Endodermal cell (in vitro differentiated cells): ENCODE results near the gene SHFL. TPM values are rescaled to one million over a fixed set of nuclear protein-coding genes. Genes with fewer than 3 reads are reported as not detected.
A peak's percentile ranks its signal among the peaks of the same experiment; 100 is the strongest.

Experiments
- DNase-seq: peaks from one replicate; pipeline ENCODE4 v3.0.0-alpha.2; 2017
- H3K27ac ChIP-seq: 2 replicates; pipeline ENCODE4 v1.5.1; 2013; ENCODE audit warnings: mild to moderate bottlenecking, low read depth, low read length, moderate library complexity
- H3K27me3 ChIP-seq: 2 replicates; pipeline ENCODE4 v1.6.1; 2013; ENCODE audit warnings: mild to moderate bottlenecking, low read length, moderate library complexity; ENCODE audit not compliant: insufficient read depth, control insufficient read depth, poor library complexity, severe bottlenecking
- H3K36me3 ChIP-seq: 2 replicates; pipeline ENCODE4 v1.7.0; 2013; ENCODE audit warnings: mild to moderate bottlenecking, low read length, moderate library complexity; ENCODE audit not compliant: control insufficient read depth, insufficient read depth
- H3K4me1 ChIP-seq: one replicate; pipeline ENCODE4 v1.7.0; 2013; ENCODE audit warnings: low read length; ENCODE audit not compliant: control insufficient read depth, insufficient read depth
- H3K4me3 ChIP-seq: 2 replicates; pipeline ENCODE4 v1.5.1; 2013; ENCODE audit warnings: mild to moderate bottlenecking, low read length, moderate library complexity
- H3K9ac ChIP-seq: 2 replicates; pipeline ENCODE4 v1.6.1; 2013; ENCODE audit warnings: mild to moderate bottlenecking, low read length, moderate library complexity; ENCODE audit not compliant: poor library complexity, severe bottlenecking; ENCODE audit errors: extremely low read depth
- H3K9me3 ChIP-seq: 2 replicates; pipeline ENCODE4 v1.6.1; 2013; ENCODE audit warnings: mild to moderate bottlenecking, low read length, moderate library complexity; ENCODE audit not compliant: control insufficient read depth
- H3K27ac Mint-ChIP-seq: 2 replicates; pipeline ENCODE4 v1.8.0; 2020; ENCODE audit warnings: mixed read lengths
- H3K27me3 Mint-ChIP-seq: 2 replicates; pipeline ENCODE4 v1.8.0; 2021; ENCODE audit warnings: mild to moderate bottlenecking, mixed read lengths; ENCODE audit not compliant: insufficient read depth
- H3K36me3 Mint-ChIP-seq: 2 replicates; pipeline ENCODE4 v1.8.0; 2020; ENCODE audit warnings: low read depth, mixed read lengths
- H3K4me1 Mint-ChIP-seq: 2 replicates; pipeline ENCODE4 v1.8.0; 2020; ENCODE audit warnings: mixed read lengths
- H3K4me3 Mint-ChIP-seq: 2 replicates; pipeline ENCODE4 v1.8.0; 2020; ENCODE audit warnings: mild to moderate bottlenecking, moderate library complexity, mixed read lengths
- H3K9me3 Mint-ChIP-seq: 2 replicates; pipeline ENCODE4 v1.8.0; 2020; ENCODE audit warnings: mild to moderate bottlenecking, mixed read lengths
- WGBS, 2 experiments: methylation state at CpG; one replicate each; pipeline versions ENCODE4 v1.1.5 to v1.1.7; 2013; ENCODE audit warnings: missing lambda C conversion rate in 2 of 2, mixed read lengths in 1 of 2; ENCODE audit not compliant: insufficient coverage in 1 of 2, insufficient read length in 1 of 2; 5-methylcytosine and 5-hydroxymethylcytosine counted together
- total RNA-seq, 2 donors: library from RNA; stranded (reverse); fragmentation: NEBNext Ultra II Directional in 1 of 2; extraction: Animal tissue kit (Norgen Biotek cat#: 25700) in 1 of 2; gene quantifications; 2 replicates in 1 of 2; 3 replicates in 1 of 2; pipeline ENCODE4 v1.2.1, GENCODE V29; 2021
- TF ChIP-seq, protein P1 (sequence below): fragments of 200-600 bp; sonication (generic); conservative IDR thresholded peaks from 2 replicates; pipeline ENCODE4 v1.5.0; 2021; ENCODE audit warnings: antibody characterized with exemption, mild to moderate bottlenecking

Gene SHFL
- total RNA-seq, 2 donors from 2014 or later = 8.2 to 15.0 TPM

DNA sequence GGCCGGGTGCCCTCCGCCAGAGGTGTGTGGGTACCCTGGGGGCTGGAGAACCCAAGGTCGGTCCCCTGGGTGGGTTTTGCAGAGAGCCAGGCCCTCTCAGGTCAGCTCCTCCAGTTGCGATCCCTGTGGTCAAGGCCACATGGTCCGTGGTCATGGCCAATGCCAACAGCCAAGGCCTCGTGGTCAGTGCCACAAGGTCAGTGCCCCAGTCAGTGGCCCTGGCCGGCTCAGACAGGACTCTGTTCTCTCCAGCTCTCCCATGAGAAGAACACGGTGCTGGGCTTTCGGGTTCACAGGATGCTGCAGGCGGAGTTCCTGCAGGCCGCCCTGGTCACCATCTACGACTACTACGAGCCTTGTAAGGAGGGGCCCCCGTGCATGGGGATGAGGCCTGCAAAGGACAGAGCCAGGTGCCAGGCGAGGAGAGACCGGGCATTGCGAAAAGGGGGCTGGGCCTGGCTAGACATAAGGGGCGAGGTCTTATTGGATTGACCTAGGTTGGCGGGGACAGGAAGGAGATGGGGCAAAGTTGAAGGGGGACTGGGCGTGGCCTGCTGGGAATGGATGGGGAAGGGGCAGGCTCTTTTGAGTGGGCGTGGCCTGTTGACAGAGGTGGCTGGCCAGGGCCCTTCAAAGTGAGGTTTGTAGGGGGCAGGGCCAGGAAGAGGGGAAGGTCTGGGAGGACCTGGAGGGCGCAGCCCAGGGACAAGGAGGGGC is 15.2 kb upstream of the SHFL start:
- WGBS, 2 experiments = 88 to 93% methylated on average over 21 to 22 of the region's 22 CpGs
- H3K4me1 Mint-ChIP-seq = no peaks in the 10 kb centered on the region
- H3K27me3 Mint-ChIP-seq = peaks cover 22% of the 10 kb centered on the region
- H3K36me3 Mint-ChIP-seq = no peaks in the 10 kb centered on the region
- Histone ChIP-seq H3K36me3 (no peaks in the 10 kb centered on the region), H3K27me3 (peaks cover under 1% of the 10 kb centered on the region), H3K9me3 (no peaks in the 10 kb centered on the region), H3K9ac (no peak overlapping the region), H3K4me1 (no peaks in the 10 kb centered on the region), H3K27ac (no peak overlapping the region), H3K4me3 (no peak overlapping the region)
- TF ChIP-seq, protein P1, sequence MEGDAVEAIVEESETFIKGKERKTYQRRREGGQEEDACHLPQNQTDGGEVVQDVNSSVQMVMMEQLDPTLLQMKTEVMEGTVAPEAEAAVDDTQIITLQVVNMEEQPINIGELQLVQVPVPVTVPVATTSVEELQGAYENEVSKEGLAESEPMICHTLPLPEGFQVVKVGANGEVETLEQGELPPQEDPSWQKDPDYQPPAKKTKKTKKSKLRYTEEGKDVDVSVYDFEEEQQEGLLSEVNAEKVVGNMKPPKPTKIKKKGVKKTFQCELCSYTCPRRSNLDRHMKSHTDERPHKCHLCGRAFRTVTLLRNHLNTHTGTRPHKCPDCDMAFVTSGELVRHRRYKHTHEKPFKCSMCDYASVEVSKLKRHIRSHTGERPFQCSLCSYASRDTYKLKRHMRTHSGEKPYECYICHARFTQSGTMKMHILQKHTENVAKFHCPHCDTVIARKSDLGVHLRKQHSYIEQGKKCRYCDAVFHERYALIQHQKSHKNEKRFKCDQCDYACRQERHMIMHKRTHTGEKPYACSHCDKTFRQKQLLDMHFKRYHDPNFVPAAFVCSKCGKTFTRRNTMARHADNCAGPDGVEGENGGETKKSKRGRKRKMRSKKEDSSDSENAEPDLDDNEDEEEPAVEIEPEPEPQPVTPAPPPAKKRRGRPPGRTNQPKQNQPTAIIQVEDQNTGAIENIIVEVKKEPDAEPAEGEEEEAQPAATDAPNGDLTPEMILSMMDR = no peak
- peaks cover 15% of the 10 kb centered on the region for H3K9me3 Mint-ChIP-seq
- no peak overlapping the region for H3K27ac Mint-ChIP-seq
- H3K4me3 Mint-ChIP-seq = no peak overlapping the region
- peak; percentile 82 for DNase-seq

DNA sequence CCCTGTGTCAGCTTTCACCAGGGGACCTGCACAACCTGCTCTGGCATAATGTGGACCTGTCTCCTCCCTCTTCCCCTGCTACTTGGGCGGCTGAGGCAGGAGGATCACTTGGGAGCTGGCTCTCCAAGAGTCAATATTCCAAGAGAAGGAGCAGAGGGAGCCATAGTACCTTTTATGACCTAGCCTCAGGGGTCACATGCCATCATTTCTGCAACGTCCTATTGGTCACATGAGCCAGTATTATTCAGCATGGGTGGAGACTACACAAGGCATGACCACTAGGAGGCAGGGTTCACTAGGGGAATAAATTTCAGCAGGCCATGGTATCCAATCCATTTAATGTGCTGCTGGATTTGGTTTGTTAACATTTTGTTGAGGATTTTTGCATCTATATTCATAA is 12.0 kb upstream of the SHFL start:
- Mint-ChIP-seq H3K27ac (no peak overlapping the region), H3K4me1 (no peaks in the 10 kb centered on the region), H3K9me3 (peaks cover 15% of the 10 kb centered on the region), H3K27me3 (peaks cover 32% of the 10 kb centered on the region), H3K4me3 (no peak overlapping the region), H3K36me3 (no peaks in the 10 kb centered on the region)
- Histone ChIP-seq H3K9ac (no peak overlapping the region), H3K27ac (no peak overlapping the region), H3K4me1 (no peaks in the 10 kb centered on the region), H3K9me3 (no peaks in the 10 kb centered on the region), H3K36me3 (no peaks in the 10 kb centered on the region), H3K4me3 (no peak overlapping the region), H3K27me3 (peaks cover 11% of the 10 kb centered on the region)
- TF ChIP-seq, protein P1 = peak; percentile 55
- WGBS, 2 experiments = 67 to 70% methylated on average over 2 of the region's 2 CpGs
- DNase-seq = no peak

DNA sequence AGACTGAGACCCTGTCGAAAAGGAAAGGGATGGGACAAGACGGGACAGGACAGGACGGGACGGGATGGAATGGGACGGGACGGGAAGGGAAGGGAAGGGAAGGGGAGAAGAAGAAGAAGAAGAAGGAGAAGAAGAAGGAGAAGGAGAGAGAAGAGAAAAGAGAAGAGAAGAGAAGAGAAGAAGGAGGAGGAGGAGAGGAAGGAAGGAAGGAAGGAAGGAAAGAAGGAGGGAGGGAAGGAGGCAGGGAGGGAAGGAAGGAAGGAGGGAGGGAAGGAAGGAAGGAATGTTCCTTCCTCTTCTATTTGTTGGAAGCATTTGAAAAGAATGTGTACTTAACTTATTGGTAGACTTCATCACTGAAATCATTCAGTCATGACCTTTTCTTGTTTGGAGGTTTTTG is 9.6 kb upstream of the SHFL start:
- no peak overlapping the region for H3K4me3 ChIP-seq
- no peaks in the 10 kb centered on the region for H3K36me3 ChIP-seq
- no peak overlapping the region for H3K9ac ChIP-seq
- WGBS, 2 experiments = 80 to 88% methylated on average over 6 of the region's 6 CpGs
- H3K27me3 ChIP-seq = peaks cover 11% of the 10 kb centered on the region
- TF ChIP-seq, protein P1 = no peak
- DNase-seq = no peak
- H3K36me3 Mint-ChIP-seq = no peaks in the 10 kb centered on the region
- no peak overlapping the region for H3K4me3 Mint-ChIP-seq
- no peaks in the 10 kb centered on the region for H3K4me1 Mint-ChIP-seq
- peaks cover 15% of the 10 kb centered on the region for H3K9me3 Mint-ChIP-seq
- no peaks in the 10 kb centered on the region for H3K4me1 ChIP-seq
- peaks cover 36% of the 10 kb centered on the region for H3K27me3 Mint-ChIP-seq
- H3K9me3 ChIP-seq = no peaks in the 10 kb centered on the region
- H3K27ac ChIP-seq = no peak overlapping the region
- no peak overlapping the region for H3K27ac Mint-ChIP-seq
